HG03442 (cell line): Measurements from ENCODE around the gene ERBIN.
"Not testable (repeated sequence)": the region's sequence is repeated elsewhere in the genome, so short reads cannot be mapped to it uniquely, and the experiment has no call there.

ENCODE experiments used
- ATAC-seq: cut with Tn5 transposase; IDR thresholded peaks from one replicate; pipeline ENCODE4 v1.9.1; 2021; ENCODE audit warnings: mild to moderate bottlenecking, moderate library complexity; ENCODE audit not compliant: unreplicated experiment

Gene ERBIN

GRCh38 chr5:65916636-65917035, 9.7 kb upstream of the ERBIN start:
- ATAC-seq: no peak

- ATAC-seq: no peak
These were observed 6.6 kb upstream of the ERBIN start for GRCh38 chr5:65919773-65920172.

- ATAC-seq: no peak
These were observed 3.0 kb upstream of the ERBIN start for GRCh38 chr5:65923339-65923738.

GRCh38 chr5:65924366-65925043, 1.9 kb upstream of the ERBIN start:
- ATAC-seq: peak; percentile 6

GRCh38 chr5:65925044-65925600, 1.3 kb upstream of the ERBIN start:
- ATAC-seq: peak; percentile 52

- ATAC-seq: peak; percentile 57
These were observed 637 bp upstream of the ERBIN start for GRCh38 chr5:65925601-65926275.

GRCh38 chr5:65926893-65927292, 518 bp downstream of the ERBIN start:
- ATAC-seq: no peak

- ATAC-seq: peak; percentile 24
These were observed 1.3 kb downstream of the ERBIN start for GRCh38 chr5:65927503-65928321.

GRCh38 chr5:65928322-65928752, 2.0 kb downstream of the ERBIN start:
- no peak for ATAC-seq

GRCh38 chr5:65928860-65929259, 2.5 kb downstream of the ERBIN start:
- no peak for ATAC-seq

GRCh38 chr5:65932676-65933075, 6.3 kb downstream of the ERBIN start:
- no peak for ATAC-seq

- ATAC-seq: no peak
These were observed 6.9 kb downstream of the ERBIN start for GRCh38 chr5:65933295-65933694.

GRCh38 chr5:65938256-65938655, 11.9 kb downstream of the ERBIN start:
- ATAC-seq: no peak

- ATAC-seq: no peak
These were observed 17.4 kb downstream of the ERBIN start for GRCh38 chr5:65943771-65944170.

- no peak for ATAC-seq
These were observed 19.9 kb downstream of the ERBIN start for GRCh38 chr5:65946198-65946745.

GRCh38 chr5:65948115-65948747, 21.9 kb downstream of the ERBIN start:
- no peak for ATAC-seq

GRCh38 chr5:65951330-65951729, 25.0 kb downstream of the ERBIN start:
- no peak for ATAC-seq

GRCh38 chr5:65952259-65952658, 25.9 kb downstream of the ERBIN start:
- ATAC-seq: no peak

GRCh38 chr5:65954200-65954599, 27.8 kb downstream of the ERBIN start:
- ATAC-seq: no peak

GRCh38 chr5:65955746-65956145, 29.4 kb downstream of the ERBIN start:
- ATAC-seq: no peak

- ATAC-seq: not testable (repeated sequence)
These were observed 31.3 kb downstream of the ERBIN start for GRCh38 chr5:65957703-65958102.
